ENCODE data around the gene KCNN3.

The KCNN3 gene

DNA sequence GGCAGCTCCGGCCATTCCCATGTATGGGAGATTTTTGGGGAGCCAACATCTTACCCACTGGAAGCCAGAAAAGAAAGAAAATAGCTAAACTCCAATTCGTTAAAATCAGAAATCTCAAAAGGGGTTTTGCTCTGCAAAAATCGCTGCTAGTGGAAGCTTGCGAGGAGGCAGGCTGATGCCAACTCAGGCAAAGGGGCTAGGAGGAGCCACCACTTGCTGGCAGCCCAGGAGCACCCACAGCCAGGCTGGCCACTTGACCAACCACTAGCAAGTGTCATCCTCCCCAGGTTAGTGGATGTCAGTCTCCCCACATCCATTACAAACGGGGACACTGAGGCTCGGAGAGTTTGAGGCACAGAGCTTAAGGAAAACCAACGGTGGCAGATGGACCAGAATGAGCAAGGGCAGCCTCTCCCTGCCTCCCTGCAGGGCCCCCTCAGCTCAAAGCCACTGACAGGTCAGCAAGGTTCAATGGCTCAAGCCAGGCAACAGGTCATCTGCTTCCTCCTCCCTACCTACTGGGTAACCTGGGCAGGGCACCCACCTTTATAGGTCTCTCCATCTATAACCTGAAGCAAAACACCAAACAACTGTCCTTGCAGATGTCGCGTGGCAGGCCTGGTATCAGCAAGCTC, 10.8 kb downstream of the KCNN3 start:
- no peak overlapping the region for H3K27ac ChIP-seq
- TF ChIP-seq ZFX (IDR thresholded peaks at IDR 0.05; ENCODE audit: borderline replicate concordance): no peak
- TF ChIP-seq, protein P1, sequence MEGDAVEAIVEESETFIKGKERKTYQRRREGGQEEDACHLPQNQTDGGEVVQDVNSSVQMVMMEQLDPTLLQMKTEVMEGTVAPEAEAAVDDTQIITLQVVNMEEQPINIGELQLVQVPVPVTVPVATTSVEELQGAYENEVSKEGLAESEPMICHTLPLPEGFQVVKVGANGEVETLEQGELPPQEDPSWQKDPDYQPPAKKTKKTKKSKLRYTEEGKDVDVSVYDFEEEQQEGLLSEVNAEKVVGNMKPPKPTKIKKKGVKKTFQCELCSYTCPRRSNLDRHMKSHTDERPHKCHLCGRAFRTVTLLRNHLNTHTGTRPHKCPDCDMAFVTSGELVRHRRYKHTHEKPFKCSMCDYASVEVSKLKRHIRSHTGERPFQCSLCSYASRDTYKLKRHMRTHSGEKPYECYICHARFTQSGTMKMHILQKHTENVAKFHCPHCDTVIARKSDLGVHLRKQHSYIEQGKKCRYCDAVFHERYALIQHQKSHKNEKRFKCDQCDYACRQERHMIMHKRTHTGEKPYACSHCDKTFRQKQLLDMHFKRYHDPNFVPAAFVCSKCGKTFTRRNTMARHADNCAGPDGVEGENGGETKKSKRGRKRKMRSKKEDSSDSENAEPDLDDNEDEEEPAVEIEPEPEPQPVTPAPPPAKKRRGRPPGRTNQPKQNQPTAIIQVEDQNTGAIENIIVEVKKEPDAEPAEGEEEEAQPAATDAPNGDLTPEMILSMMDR (IDR thresholded peaks at IDR 0.05): no peak

DNA sequence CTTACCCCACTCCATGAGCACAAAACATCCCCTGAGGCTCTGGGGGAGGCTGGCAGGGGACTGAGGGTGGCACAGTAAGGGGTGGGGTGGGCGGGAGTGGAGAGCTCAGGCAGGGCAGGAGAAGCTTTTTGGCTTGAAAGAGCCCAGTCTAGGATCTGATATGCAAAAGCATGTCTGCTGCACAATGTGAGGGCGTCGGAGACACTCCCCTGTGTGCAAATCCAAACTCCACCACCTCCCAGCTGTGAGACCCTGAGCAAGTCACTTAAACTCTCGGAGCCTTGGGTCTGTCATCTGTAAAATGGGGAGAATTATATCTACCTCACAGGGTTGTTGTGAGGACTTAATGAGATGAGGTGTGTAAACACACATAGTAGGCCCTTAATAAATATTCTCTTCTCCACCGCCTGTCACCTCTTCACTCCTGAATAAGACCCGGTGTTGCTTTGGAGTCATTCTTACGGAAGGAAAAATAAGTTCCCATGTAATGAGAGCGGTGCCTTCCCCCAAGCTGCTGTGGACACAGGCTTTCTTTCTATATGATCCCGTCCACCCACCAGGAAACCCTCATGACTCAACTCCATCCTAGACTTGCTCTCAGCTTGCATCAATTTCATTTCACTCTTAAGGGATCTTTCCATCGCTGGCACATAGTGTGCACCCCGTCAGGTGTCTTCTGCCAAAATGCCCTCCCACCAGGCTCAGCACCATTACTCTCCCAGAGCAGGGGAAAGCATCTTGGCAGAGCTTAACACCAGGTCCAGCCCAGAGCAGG, 12.5 kb downstream of the KCNN3 start:
- H3K27ac ChIP-seq: no peak overlapping the region
- TF ChIP-seq, protein P1 (IDR thresholded peaks at IDR 0.05): no peak
- no peak for TF ChIP-seq ZFX (IDR thresholded peaks at IDR 0.05; ENCODE audit: borderline replicate concordance)

DNA sequence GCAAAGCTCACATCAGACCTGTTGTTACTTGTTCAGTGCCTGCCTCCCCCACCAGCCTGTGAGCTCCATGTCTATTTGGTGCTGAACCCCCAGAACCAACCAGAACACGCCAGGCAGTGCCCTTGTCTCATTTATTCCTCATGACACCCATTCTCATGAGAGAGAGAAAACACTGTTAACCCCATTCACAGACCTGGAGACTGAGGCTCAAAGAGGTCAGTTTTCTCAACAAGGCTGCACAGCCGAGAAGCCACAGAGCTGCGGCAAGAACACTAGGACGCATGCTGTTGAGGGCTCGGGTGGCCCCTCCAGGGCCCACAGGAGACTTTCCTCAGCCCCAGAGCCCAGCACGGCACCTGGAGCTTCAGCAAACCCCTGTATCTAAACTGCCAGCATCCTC, 13.1 kb downstream of the KCNN3 start:
- TF ChIP-seq, protein P1 (IDR thresholded peaks at IDR 0.05): no peak
- TF ChIP-seq ZFX (IDR thresholded peaks at IDR 0.05; ENCODE audit: borderline replicate concordance): no peak
- H3K27ac ChIP-seq: no peak overlapping the region

DNA sequence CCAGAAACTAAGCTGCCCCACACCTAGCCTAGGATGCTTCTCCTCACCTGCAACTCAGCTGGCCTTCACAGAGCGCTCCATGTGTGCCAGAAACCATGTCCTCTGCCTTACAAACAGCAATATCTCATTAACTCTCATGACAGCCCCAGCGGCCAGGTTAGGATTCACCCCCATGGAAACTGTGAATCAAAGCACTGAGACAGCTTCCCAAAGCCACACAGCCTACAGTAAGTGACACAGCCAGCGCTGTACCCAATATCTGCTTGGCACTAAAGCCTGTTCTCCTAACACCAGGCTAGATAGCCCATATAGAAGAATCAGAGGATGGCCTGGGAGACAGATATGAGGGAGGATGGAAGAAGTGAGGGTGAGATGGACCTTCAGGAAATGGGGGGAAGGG, 13.5 kb downstream of the KCNN3 start:
- TF ChIP-seq, protein P1 (IDR thresholded peaks at IDR 0.05): no peak
- H3K27ac ChIP-seq: no peak overlapping the region

DNA sequence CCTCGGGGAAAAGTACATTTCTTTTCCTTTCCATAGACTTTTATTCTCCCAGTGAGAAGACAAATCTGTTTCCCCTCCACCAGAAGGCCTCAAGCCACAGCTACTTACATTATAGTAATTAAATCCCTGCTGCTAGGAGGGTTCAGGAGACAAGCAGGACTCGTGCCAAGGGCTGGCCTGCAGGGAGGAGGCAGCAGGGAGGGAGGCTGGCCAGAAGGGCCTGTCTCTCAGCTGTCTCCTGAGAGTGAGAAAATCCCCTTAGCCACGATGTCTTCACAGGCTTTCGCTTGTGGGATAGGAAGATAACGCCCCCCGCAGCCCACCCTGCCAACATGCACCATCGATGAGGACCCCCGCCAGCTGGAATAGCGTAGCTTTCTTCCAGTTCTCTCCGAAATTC, 14.0 kb downstream of the KCNN3 start:
- TF ChIP-seq, protein P1 (IDR thresholded peaks at IDR 0.05): no peak
- TF ChIP-seq ZFX (IDR thresholded peaks at IDR 0.05; ENCODE audit: borderline replicate concordance): no peak

DNA sequence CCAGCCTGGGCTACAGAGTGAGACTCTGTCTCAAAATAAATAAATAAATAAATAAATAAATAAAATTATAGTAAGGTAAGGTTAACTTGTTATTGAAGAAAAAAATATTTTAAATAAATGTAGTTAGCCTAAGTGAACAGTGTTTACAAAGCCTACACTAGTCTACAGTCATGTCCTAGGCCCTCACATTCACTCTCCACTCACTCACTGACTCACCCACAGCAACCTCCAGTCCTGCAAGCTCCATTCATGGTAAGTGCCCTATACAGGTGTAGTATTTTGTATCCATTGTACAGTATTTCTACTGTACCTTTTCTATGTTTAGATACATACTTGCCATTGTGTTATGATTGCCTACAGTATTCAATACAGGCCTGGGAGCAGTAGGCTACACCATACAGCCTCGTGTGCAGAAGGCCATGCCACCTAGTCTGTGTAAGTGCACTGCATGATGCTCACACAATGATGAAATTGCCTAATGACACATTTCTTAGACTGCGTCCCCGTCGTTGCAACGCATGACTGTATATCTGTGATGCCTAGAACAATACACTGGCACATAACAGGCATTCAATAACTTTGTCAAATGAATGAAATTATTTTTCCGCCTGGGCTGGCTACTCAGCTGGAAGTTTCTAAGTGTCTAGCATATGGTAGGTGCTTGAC, 14.8 kb downstream of the KCNN3 start:
- TF ChIP-seq, protein P1 (IDR thresholded peaks at IDR 0.05): no peak
- no peak for TF ChIP-seq ZFX (IDR thresholded peaks at IDR 0.05; ENCODE audit: borderline replicate concordance)
- H3K27ac ChIP-seq: no peak overlapping the region

More for the DNA sequence above, 14.0 kb downstream of the KCNN3 start:
- H3K27ac ChIP-seq: no peak overlapping the region

DNA sequence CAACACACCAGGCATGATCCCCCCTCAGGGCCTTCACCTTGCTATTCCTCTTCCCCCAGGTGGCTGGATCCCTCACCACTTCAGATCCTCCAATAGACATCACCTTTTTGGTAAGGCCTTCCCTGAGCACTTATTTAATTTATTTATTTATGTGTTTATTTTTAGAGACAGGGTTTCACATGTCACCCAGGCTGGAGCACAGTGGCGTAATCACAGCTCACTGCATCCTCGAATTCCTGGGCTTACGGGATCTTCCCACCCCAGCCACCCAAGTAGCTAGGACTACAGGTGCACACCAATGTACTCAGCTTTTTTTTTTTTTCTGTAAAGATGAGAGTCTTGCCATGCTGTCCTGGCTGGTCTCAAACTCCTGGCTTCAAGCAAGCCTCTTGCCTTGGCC, 17.2 kb downstream of the KCNN3 start:
- TF ChIP-seq, protein P1 (IDR thresholded peaks at IDR 0.05): no peak
- no peak for TF ChIP-seq ZFX (IDR thresholded peaks at IDR 0.05; ENCODE audit: borderline replicate concordance)
- H3K27ac ChIP-seq: no peak overlapping the region
